ENCODE results near the gene NACC2.

- TF ChIP-seq ZC3H10 (CRISPR knock-in tag; IDR thresholded peaks at IDR 0.05) (no peak), RARB (CRISPR knock-in tag; IDR thresholded peaks at IDR 0.05) (no peak)
Observed at GRCh38 chr9:136096505-136097001, 1.5 kb upstream of the NACC2 start.
